GM12891 (cell line): ENCODE data around the gene ADORA2A.

ENCODE experiments used
- POLR2A ChIP-seq: IDR thresholded peaks from 2 replicates; pipeline ENCODE4 v1.6.1; 2011; ENCODE audit warnings: low read depth, low read length, control low read depth
- POLR2AphosphoS5 ChIP-seq: IDR thresholded peaks from 2 replicates; pipeline ENCODE4 v1.6.1; 2011; ENCODE audit warnings: low read depth, low read length, control low read depth
- TAF1 ChIP-seq: IDR thresholded peaks from 2 replicates; pipeline ENCODE4 v1.6.1; 2011; ENCODE audit warnings: low read depth, low read length, control low read depth

GRCh38 chr22:24482998-24483397, 55.6 kb downstream of the ADORA2A start:
- TF ChIP-seq POLR2AphosphoS5 (no peak), TAF1 (no peak), POLR2A (no peak)
